NB4 (cell line): ENCODE measurements around the gene UFSP2.

Source experiments
- DNase-seq: peaks from one replicate; pipeline ENCODE4 v3.0.0; 2010; ENCODE audit warnings: low read depth
- H3K4me3 ChIP-seq: one replicate; pipeline ENCODE4 v1.5.1; 2011; ENCODE audit warnings: mild to moderate bottlenecking, low read depth, low read length, moderate library complexity
- CTCF ChIP-seq: IDR thresholded peaks from one replicate; pipeline ENCODE4 v1.5.1; 2012; ENCODE audit warnings: low read depth, low read length
- MYC ChIP-seq: IDR thresholded peaks from 2 replicates; pipeline ENCODE4 v1.6.1; 2011; ENCODE audit warnings: low read depth, low read length
- POLR2A ChIP-seq: IDR thresholded peaks from 2 replicates; pipeline ENCODE4 v1.6.1; 2011; ENCODE audit warnings: mild to moderate bottlenecking; ENCODE audit not compliant: insufficient read length; ENCODE audit errors: extremely low read depth
- TF ChIP-seq, protein P1 (sequence below): IDR thresholded peaks from 2 replicates; pipeline ENCODE4 v1.6.1; 2011; ENCODE audit warnings: low read depth, low read length

The UFSP2 gene

DNA sequence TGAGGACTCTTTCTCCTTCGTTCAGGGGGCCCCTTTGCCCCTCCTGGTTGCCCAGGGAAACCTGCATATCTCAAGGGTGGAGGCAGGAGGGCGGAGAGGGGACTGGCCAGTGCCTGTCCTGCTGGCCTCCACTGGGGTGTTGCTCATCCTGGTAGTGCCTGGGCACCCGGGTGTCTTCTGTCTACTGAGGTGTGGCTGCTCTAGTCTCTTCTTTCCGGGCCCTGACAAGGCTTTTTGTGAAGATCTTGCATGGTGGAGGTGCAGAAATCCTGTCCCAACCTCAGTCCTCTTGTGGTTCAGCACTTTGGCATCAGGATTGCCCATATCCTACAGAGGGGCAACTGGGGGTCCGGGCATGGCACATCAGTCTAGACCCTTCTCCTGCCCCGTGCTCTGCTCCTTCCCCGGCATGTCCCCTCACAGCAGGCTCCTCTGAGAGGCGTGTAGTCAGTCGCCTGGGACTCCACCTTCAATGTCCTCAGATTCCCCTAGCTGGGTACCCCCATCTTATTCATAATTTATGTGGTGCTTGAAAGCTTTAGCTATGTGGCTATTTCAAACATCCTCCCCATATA lies 43.9 kb upstream of the UFSP2 start:
- no peak overlapping the region for H3K4me3 ChIP-seq
- TF ChIP-seq, protein P1, sequence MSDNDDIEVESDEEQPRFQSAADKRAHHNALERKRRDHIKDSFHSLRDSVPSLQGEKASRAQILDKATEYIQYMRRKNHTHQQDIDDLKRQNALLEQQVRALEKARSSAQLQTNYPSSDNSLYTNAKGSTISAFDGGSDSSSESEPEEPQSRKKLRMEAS, result no peak
- TF ChIP-seq MYC (no peak), POLR2A (no peak), CTCF (no peak)
- DNase-seq, result no peak

DNA sequence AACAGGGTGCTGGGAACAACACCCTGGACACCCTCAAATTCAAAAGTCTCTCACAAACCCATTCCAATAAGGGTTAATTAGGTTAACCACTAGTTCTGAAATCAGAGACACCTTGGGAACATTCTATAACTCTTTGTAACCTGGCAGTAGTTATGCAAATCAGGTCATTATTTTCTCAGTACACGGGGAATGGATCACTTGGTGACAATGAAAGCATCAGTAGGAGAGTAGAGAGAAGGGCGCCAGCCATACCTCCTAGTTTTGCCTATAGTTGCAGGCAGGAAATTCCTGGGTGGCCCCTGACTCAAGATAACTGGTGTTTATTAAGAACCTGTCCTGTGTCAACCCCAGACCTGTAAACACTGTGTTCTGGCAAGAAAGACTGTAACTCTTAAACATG lies 43.2 kb upstream of the UFSP2 start:
- no peak overlapping the region for H3K4me3 ChIP-seq
- TF ChIP-seq CTCF, result no peak
- no peak for TF ChIP-seq MYC
- TF ChIP-seq POLR2A, result no peak
- TF ChIP-seq, protein P1, result no peak
- no peak for DNase-seq

- no peak for DNase-seq
- TF ChIP-seq POLR2A, result no peak
- TF ChIP-seq MYC, result no peak
- TF ChIP-seq, protein P1, result no peak
- TF ChIP-seq CTCF, result no peak
Observed at GRCh38 chr4:185467991-185468390, 42.2 kb upstream of the UFSP2 start.

GRCh38 chr4:185467101-185467500 lies 41.3 kb upstream of the UFSP2 start:
- no peak overlapping the region for H3K4me3 ChIP-seq
- no peak for TF ChIP-seq CTCF
- no peak for TF ChIP-seq MYC
- TF ChIP-seq, protein P1, result no peak
- no peak for TF ChIP-seq POLR2A
- DNase-seq, result no peak

More at GRCh38 chr4:185467991-185468390, 42.2 kb upstream of the UFSP2 start:
- H3K4me3 ChIP-seq, result no peak overlapping the region

DNA sequence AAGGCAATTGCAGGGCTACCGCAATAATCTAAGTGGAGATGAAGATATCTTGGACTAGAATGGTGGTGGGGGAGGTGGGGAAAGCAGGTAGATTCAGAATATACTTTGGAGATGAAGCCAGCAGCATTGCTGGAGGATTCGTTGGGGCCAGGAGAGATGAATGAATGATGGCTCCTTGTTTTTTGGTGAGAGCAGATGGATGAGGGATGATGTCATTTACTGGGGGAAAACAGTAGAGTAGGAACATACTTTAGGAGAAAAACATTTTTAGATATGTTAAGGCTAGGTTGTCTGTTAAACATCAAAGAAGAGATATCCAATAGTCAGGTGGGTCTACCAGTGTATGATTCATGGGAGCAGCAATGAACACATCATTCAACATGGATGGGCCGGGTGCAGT lies 39.9 kb upstream of the UFSP2 start:
- TF ChIP-seq, protein P1, result no peak
- no peak for TF ChIP-seq MYC
- DNase-seq, result no peak
- H3K4me3 ChIP-seq, result no peak overlapping the region

DNA sequence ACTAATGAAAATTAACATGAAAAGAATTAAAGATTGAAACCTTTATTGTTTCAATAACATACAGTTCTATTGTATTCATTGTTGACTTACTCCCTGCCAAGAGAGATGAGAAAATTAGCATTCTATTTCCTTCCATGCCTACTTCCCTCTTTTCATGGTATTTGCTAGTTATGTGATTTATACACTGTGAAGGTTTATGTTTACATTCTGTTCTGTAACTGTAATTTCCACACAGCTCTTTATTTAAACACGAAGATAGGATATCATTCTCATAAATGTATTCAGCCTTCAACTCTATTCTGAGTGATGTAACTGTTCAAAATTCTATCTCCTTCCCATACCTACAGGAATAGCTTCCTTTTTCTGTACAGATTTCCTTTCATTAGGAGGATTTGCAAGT lies 39.1 kb upstream of the UFSP2 start:
- TF ChIP-seq POLR2A (no peak), CTCF (no peak), MYC (no peak)
- TF ChIP-seq, protein P1, result no peak
- no peak overlapping the region for H3K4me3 ChIP-seq
- DNase-seq, result no peak
